Lung microvascular endothelial cell (primary cell): ENCODE data around the gene RND3. TPM values are rescaled to one million over a fixed set of nuclear protein-coding genes. Genes with fewer than 3 reads are reported as not detected.
A peak's percentile ranks its signal among the peaks of the same experiment; 100 is the strongest.

Experiments
- DNase-seq, 2 donors: peaks; one replicate each; pipeline versions ENCODE4 v3.0.0 to v3.0.0-alpha.2; 2010; ENCODE audit warnings: low read depth in 2 of 2
- total RNA-seq: library from RNA; depleted of rRNA; stranded (reverse); fragments of >200 nt; gene quantifications from 2 replicates; pipeline ENCODE4 v1.2.1, GENCODE V29; 2014

Gene RND3, protein sequence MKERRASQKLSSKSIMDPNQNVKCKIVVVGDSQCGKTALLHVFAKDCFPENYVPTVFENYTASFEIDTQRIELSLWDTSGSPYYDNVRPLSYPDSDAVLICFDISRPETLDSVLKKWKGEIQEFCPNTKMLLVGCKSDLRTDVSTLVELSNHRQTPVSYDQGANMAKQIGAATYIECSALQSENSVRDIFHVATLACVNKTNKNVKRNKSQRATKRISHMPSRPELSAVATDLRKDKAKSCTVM
- total RNA-seq, result 21.4 and 23.0 TPM in 2 replicates

DNA sequence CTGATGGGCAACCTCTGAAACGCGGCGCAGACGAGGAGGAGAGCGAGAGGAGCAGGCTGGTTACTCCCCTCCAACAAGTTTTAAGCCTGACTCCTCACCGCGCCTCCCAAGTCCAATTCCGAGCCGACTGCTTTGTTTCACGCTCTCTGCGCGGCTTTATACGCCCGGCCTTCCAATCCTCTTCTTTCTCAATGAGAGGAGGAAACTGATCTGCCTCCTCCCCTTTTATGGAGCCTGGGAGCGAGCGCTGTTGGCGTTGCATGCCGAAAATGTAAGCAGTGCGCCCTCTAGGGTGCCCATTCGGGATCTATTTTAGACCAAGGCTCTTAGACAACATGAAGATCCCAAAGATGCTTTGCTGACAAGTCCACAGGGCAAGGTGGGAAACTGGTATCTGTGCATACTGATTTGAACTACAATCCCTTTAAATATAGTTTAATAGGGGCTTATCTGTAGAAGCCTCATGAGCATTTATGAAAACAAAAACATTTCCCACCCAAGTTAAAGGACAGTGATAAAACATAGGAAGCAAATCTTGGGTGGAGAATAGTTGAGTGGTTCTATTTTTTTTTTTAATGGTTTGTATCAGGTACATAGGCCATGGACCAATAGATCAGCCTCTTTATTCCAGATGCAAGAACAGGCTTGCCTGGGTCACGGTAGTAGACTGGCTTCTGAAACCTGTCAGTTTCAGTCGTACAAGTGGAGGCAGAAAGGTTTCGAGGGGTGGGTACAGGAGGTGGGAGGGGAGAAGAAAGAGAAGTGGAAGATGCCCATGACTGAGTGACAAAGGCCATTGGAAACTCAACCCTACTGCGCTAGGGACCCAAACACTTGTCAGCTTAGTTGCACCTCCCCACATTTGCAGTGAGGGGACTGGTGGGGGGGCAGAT, at the start of gene RND3:
TSS of gene RND3 (minus strand) at position 131 of the 893 bp plus-strand sequence. CDS start 250 bp downstream, outside the sequence.
- peak; percentile 98 to 99 for DNase-seq

DNA sequence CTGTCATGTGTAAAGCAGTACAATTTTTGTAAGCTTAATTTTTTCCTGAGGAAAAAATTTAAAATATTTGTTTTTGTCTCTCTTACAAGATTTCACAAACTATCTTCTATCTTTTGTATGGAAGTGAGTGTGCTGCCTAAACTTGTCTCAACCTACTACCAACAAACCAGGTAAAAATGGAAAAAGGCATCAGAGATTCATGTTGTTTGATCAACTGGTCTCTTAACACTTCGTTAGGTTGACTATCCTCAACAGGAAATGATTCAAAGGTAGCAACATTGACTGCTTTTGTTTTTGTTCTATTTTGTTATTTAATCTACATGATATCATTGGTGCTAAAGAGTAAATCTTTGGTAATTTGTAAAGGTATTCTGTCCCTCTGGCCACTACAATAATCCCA, 47.7 kb upstream of the RND3 start:
- DNase-seq, result peak in 1 of 2 donors; percentile 34

DNA sequence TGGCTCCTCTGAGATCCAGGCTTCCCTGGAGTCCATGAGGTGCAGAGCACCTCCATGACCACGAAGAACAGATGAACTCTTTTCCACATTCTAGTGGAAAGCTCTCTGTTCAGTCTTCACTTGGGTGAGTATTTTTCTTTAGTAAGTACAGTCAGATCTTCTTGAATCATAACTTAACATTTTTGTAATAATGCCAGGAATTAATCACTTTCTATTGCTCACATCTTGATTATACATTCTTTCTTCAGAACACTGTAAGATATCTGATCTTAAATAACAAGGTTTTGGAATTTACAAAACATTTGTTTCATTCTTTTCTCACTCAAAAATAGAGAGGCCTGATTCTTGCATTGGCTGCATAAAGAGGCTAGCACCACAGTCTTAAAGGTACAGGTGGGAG, 45.4 kb upstream of the RND3 start:
- no peak for DNase-seq

DNA sequence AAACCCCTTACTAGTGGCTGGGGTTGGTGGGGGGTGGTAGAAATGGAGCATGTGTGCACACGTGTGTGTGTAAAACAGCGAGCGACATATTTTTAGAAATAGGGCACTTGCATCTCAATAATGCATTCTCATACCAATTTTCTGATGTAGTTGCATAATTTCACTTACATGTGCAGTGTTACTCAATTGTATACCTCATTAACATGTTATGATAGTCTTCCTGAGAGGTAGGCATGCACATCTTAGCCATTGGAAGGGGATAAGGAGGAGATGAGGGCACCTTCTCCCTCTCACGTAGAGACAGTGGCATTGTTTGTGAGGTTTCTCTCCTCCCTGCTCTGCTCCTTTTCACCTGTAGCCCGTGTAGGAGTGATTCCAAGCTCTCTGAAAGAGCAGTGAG, 44.6 kb upstream of the RND3 start:
- DNase-seq, result no peak

DNA sequence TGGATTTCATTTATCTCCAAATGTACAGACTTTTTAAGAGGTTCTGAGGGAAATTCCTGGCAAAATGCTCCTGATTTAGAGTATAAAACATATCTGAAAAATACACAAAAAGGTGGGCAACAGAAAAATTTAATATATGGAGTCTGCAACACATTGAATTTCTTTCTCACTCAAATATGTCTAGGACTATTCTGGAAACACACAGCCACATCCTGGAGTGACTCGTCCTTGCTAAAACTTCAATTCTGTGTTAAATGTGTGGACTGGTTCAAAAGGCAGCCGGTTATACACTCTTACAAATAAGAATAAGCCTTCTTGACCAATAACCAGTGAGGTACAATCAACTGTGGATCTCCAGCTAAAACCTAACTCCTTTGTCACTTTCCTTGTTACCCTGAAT, 44.1 kb upstream of the RND3 start:
- DNase-seq, result no peak

DNA sequence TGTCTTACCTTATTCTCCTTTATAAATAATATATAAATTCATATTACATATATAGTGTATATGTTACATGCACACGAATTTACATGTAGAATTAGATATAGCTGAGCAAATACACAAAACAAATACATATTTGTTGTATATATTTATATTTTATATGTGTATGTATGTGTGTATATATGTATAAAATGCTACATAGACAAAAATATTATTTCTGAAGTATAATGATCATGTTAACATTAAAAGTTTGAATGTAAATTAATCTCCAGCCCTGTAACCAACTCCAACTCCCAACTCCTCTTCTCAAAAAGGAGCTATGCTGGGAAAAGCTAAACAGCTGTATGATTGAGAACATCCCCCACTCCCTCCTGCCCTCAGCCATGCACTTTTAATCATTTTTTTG, 42.7 kb upstream of the RND3 start:
- no peak for DNase-seq

DNA sequence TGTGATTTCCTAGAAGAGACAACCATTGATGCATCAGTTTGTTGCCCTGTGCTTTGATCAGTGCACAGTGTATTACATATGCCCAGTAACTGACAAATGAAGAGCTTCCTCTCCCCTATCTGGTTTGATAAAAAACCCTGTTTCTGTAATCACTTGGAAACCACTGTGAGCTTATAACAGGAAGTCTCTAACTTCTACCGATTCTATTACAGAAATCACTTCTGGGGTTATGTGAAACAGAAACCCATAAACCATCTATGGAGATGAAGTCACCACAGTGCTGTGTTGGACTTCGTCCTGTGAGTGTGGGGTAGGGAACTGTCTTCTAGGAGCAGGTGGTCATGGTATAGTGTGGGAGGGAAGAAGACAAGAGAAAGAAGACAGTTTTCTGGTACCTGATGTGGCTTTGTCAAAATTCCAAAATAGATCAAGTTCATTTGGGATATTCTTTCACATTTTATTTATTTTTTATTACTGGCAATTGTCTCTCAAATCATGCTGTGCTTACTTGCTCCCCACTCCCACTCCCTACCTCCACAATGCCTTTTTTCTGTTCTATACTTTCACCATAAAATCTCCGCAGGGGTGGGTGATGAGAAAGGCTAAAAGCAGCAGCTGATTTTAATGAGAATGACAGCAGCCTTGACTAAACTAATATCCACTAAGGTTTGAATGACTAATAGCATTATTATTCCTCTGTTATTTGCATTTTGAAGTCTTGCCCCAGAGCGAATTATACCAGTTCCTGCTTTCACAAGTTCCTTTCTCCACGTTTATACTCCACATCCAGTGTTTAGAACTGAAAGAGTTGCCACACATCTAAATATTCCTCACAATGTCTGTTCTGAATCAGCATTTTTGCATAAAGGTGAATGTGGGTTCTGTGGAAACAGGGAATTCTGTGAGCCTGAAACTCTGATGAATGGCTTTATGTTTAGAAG, 41.7 kb upstream of the RND3 start:
- DNase-seq, result peak in 1 of 2 donors; percentile 40

DNA sequence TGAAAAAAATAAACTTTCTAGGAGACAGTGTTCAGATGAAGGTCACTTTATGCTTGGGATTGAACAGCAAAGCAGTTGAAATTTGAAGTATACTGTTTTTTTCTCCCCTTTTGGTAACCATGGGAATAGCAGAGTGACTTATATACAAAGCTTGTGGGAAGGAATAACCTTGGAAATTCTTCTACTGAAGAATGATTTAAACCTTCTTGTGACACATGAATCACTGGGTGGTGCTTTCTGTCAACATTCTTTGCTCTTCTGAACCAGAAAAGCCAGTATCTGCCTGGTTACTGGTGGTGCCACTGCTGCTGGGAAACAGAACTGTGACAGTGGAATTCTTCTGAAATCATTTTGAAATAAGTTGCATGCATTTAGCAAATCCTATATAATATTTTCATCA, 39.4 kb upstream of the RND3 start:
- peak in 1 of 2 donors; percentile 90 for DNase-seq

DNA sequence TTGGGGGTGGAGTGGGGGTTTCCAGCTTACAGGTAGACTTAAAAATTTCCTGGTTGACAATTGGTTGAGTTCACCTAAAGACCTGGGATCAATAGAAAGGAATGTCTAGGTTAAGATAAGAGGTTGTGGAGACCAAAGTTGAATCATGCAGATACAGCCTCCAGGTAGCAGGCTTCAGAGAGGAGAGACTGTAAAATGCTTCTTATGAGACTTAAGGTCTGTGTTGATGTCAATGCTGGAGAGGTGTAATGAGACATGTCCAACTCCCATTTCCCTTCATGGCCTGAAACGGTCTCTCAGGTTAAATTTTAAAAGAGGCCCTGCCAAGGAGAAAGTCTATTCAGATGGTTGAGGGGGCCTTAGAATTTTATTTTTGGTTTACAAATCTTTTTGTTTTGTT, 38.5 kb upstream of the RND3 start:
- DNase-seq, result no peak

DNA sequence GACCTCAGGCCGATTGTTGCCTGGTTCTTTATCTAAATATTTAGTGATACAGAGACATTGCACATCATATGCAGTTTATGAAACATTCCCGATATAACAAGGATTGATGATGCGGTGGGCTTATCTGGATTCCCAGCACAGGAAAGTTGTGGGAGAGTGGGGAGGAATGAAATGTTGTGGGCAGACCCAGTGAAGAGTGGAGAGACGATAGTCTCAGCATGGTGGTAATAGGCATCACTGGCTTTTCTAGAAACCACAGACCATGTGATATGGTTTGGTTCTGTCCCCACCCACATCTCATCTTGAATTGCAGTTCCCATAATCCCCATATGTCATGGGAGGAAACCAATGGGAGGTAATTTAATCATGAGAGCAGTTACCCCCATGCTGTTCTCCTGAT, 34.8 kb upstream of the RND3 start:
- no peak for DNase-seq

DNA sequence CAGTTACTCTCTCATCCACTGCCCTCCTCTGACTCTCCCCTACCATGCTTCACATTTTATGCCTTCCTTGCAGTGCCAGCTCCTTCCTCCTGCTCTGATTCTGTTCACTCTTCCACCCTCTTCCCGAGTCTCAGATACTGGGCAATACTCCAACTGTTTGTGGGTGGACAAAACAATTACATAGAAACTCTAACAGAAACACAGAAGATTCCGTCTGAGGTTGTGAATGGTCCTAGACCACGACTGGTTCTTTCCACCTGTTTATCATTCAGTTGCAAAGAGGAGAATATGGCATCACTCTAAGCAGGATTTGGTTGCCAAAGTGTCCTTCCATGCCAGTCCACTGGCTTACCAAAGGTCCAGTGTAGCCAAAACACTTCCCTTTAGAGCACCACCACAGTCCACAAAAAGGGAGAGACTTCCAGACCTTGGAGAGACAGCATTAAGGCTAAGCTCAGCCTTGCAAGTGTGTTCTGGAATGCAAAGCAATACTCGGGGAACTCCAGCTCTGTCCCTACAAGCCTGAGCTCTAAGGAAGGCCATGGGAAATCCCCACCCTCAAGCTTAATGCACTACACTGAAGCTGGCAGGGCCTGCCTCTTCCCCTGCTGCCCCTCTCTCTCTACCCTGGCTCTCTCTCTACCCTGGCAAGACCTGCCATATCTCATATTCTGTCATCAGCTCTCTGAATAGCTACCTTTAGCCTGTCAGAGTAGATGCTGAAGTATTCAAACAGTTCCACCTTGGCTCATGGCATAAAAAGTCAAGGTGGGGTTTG, 33.6 kb upstream of the RND3 start:
- DNase-seq, result peak in 1 of 2 donors; percentile 51

DNA sequence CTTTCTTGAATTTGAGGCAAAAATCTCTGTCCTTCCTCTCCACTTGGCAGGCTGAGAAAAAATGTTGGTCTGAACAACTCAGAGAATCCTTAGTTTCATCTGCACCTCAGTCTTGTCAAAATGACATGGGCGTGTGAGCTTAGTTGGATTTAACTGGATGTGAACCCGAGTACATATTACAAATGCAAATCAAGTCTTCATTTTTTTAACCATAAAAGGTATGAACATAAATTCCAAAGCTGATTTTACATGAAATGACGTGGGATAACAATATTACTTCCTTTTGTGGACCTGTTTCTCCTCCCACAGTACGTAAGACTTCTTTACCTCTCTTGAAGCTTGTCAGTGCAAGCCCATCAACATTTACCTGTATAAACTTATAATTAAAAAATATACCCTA, 32.6 kb upstream of the RND3 start:
- no peak for DNase-seq

DNA sequence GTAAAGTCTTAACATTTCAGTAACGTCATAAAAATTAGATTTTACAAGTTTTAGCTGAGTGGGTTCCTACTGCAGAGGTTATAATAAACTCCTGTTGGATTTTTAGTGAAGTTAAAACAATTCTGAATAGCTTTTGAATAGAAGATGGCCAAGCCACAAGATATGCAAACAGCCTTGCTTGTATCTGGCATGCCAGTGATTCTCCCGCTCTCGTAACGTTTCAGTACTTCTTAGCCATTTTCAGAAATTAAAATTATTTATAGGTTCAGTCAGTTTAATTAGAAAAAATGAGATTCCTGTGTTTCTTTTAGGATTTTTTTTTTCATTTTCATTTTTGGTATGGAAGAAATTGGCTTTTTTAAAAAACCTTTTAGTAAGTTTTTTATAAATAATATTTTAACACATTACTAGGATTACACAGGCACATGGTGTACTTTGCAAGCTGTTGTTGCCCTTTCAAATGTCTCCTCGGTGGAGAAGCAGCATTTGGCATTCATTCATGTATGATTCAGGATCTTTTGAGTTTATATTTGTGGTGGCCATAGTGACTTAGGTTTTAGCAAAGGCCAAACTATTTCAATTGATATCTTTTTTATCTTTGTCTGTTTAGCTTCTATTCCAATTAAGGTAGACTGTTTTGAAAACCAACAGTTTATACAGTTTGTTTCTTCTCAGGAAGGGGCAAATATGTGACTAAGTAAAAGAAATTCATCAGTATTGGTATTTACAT, 30.6 kb upstream of the RND3 start:
- DNase-seq, result peak in 1 of 2 donors; percentile 28

DNA sequence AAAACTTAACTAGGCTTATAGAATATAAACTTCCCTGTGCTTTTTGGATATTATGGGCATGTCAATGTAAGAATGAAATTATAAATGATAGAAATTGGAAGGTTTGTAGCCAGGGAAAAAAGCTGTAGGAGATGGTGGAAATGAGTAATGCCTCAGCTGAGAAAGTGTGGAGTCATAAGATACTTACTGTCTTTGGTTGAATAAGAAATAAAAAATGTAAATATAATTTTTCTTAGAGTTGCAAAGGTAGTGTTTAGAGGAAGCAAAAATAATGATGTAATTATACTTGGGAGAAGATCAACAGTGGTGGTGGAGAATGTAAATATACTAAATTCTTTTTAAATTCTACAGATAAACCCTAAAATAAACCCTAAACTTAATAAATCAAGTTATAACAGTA, 26.2 kb upstream of the RND3 start:
- DNase-seq, result peak in 1 of 2 donors; percentile 38

DNA sequence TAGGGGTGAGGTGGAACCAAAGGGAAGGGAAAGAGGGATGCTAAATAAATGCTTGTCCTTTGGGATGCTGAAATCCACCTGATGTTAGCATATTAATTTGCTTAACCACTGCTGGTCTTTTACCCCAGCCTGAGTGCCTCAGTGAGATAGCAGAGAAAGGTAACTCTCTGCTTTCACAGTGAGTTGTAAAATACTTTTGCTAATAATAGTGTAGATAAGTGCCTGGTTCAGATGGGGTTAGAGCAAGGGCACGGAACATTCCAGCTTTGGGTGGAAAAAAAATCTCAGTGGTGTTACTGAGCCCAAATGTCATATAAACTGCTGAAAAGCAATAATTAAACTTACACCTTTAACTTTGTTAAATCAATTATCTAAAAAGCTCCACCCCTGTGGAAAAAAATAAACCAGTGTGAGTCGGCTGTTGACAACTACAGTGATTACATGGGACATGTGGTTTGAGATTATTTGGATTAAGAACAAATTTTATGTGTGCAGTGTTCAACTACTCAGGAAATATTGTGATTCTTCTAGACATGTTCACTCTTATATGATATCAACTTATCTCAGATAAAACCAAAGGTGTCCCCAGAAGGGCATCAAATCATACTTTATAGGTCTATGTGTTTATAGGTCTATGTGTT, 21.1 kb upstream of the RND3 start:
- no peak for DNase-seq

DNA sequence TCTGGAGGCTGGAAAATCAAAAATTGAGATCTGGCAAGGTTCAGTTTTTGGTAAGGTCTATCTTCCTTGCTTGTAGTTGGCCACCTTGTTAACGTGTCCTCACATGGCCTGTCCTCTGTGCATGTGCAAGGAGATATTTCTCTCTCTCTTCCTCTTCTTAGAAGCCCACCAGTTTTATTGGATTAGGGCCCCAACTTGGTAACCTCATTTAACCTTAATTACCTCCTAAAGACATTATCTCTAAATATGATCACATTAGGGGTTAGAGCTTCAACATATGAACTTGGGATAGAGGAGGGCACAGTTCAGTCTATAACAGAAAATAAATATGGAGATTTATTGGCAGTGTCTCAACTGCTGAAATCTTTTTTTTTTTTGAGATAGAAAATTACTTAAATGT, 19.6 kb upstream of the RND3 start:
- no peak for DNase-seq

DNA sequence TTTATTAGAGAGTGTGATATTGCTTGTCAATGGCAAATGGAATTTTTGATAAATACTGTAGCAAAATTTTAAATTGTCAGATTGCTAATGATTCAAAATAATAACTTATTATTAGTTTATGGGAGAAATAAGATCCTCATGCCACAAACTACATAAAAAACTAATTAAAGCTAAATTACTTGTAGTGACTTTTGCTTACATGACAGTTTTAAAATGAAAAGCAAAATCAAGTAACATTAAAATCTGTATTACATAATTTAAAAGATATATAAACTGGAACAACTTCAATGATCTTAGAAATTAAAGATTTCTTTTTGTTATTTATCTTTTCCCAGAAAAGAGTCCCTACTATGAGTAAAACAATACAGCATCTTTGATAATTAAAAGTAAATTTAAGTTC, 17.7 kb upstream of the RND3 start:
- no peak for DNase-seq

DNA sequence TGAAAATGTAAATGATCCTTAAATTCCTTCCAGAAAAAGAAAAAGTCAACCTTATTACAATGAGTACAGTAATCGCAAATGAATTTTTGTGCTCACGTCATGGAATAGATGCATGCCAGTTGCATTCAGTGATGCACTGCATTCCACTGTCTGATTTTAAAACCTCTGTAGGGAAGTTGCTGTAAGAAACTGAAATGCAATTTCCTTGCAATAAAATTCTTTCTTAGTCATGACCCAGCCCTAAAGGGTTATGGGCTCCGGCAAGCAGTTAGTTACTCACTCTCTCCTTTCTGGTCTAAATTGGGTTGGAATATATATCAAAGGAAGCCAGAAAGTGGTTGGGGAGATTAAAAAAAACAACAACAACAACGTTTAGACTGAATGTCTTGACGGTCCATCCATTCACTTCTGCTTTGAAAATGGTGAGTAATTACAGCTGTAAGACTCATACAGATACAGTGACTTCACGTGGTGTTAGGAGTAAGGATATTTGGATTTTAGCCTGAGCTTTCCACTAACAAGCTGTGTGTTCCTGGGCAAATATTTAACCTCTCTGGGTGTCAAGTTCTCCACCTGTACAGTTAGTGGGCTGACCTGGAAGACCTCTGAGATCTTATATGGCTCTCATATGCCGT, 8.6 kb upstream of the RND3 start:
- DNase-seq, result no peak

DNA sequence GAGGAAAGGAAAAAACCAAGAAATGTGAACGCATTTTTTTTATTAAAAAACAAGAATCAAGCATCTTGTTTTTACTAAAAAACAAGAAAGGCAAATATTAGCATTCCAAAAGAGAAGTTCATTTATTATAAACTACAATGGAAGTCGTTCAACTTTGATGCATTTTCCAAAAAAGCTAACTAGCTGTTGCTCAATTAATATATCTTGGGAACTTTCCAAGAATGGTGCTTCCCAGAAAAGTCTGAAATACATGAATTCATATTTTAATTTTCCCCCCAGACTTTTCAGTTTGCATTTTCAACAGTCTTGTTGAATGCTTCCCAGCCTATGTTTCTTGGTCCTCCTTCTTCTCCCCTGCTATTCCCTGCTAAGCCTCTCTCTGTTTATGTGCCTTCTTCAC, 7.5 kb upstream of the RND3 start:
- no peak for DNase-seq
